CD4-positive, alpha-beta T cell treated with Interferon alpha-2 for 1 hour (primary cell): ENCODE results near the gene HPX.
A peak's percentile ranks its signal among the peaks of the same experiment; 100 is the strongest.
"Not testable (repeated sequence)": the region's sequence is repeated elsewhere in the genome, so short reads cannot be mapped to it uniquely, and the experiment has no call there.

Experiments used
- DNase-seq, 2 donors: peaks; one replicate each; pipeline ENCODE4 v3.0.0-alpha.2; 2020 to 2022

HPX gene

GRCh38 chr11:6414874-6415328, 25.9 kb downstream of the HPX start:
- peak in 1 of 2 donors; percentile 17 for DNase-seq

- peak; percentile 67 to 71 for DNase-seq
These were observed 27.0 kb downstream of the HPX start for GRCh38 chr11:6413791-6414201.

DNA sequence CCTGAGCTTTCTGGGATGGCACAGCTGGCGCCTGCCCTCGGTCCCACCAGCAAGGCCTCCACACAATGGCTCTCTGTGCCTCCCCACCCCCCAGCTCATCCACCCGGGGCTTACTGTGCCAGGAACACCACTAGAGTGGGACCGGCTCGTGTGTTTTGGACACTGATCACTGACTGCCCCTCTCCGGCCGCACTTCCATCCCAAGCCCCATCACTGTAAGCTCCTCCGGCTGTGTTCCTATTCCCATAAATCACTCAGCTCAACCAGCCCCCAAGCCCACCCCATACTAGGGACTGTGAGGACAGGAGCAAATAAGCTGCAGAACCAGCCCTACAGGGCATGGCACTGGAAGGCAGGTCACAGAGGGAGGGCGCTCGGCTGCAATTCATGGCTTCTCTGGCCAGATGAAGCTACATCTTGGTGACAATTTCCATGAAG, 29.2 kb downstream of the HPX start:
- DNase-seq, result no peak

- DNase-seq, result no peak
These were observed 29.9 kb downstream of the HPX start for GRCh38 chr11:6410695-6411430.

DNA sequence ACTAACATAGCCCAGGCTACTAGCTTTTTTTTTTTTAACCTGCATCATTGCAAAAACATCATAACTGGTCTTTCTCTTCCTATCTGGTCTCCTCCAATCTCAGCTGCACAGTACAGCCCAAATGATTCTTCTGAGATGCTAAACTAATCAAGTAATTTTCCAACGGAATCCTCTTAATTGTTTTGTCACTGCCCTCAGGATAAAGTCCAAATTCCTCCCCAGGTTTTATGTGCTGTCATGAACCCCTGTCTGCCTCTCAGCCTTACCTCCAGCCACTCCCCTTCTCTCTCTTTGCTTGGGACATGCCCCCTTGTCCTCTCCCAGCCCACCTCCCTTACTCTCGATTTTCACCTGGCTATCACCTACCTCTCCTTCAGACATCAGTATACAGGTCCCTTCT, 34.4 kb downstream of the HPX start:
- DNase-seq, result no peak

DNA sequence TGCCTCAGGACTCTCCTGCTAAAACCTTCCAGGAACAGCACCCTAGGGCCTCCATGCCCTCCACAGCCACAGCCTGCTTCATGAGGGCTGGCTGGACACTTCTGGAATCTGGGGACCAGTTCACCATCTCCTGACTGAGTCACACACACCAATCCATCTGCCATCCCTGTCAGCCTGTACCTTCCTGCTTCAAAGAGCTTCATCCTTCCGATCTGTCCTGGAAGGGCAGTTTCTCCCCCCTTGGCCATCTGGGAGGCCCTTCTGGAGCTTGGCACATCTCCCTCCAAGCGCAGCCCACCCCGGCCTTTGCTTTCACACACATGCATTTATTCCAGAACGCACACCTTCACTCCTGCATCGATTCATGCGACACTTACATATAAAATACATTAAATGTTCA, 34.9 kb downstream of the HPX start:
- DNase-seq, result no peak

DNA sequence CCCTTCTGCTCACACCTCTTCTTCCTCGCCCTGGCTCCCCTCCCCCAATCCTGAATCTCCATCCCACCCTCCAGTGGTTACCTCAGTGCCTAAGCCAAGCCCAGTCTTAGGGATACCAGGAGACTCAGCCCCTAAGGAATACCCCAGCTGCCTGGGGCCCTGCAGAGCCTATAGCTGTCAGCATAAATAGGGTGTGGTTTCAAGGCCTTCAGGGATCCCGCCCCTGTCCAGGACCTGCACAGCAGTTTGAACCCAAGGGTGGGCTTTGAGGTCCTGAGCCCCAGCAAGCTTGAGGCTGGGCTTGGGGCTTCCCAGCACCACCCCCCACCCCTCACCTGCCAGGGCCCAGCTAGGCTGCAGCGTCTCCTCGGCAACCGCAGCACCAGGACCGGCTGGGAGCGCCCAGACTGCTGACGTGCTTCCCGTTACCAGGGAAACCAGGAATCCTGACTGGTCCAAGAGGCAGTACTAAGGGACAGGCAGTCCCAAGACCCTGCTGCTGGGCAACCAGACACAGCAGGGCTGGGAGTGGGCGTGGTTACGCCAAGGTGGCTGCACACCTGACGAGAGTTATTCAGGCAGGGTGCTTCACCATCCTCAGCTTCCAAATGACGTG, 35.6 kb downstream of the HPX start:
- DNase-seq, result no peak

- DNase-seq, result no peak
These were observed 36.3 kb downstream of the HPX start for GRCh38 chr11:6404342-6405051.

GRCh38 chr11:6403539-6403938, 37.2 kb downstream of the HPX start:
- no peak for DNase-seq

DNA sequence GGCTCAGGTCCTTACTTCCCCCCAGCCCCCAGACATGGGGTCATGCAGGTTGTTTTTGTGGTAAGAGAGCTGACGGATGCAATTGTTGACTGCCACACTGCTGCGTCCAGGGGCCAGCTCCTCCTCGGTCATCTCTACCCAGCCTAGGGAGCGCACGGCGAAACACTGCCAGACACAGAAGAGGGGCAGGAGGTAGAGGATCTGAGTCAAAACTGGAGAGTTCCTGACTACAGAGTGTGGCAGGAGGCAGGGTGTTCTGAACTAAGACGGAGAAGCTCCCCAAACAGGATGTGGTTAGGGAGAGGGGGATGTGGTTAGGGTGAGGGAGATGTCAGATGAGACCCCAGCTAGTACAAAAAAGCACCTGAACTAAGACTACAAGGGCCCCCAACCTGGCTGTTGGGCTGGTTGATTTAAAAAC, 38.2 kb downstream of the HPX start:
- DNase-seq, result peak; percentile 76 to 84

DNA sequence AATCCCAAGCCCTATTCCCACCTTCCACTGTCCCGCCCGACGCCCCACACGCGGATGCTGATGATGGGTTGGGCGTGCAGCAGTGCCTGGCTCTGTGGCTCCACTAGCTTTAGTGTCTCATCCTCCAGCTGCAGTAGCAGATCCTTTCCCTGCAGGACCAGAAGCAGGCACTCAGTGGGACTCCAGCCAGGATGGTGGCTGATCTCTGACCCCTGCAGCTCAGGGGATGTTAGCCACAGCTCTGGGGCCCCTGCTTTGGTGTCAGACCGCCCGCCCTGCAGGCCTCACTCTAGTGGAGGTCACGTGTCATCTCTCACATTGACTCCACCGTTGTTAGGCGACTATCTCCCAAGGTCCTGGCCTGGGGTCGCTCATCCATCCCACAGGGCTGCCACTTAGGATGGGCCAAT, 38.7 kb downstream of the HPX start:
- peak in 1 of 2 donors; percentile 30 for DNase-seq

GRCh38 chr11:6401464-6401863, 39.3 kb downstream of the HPX start:
- DNase-seq, result no peak

DNA sequence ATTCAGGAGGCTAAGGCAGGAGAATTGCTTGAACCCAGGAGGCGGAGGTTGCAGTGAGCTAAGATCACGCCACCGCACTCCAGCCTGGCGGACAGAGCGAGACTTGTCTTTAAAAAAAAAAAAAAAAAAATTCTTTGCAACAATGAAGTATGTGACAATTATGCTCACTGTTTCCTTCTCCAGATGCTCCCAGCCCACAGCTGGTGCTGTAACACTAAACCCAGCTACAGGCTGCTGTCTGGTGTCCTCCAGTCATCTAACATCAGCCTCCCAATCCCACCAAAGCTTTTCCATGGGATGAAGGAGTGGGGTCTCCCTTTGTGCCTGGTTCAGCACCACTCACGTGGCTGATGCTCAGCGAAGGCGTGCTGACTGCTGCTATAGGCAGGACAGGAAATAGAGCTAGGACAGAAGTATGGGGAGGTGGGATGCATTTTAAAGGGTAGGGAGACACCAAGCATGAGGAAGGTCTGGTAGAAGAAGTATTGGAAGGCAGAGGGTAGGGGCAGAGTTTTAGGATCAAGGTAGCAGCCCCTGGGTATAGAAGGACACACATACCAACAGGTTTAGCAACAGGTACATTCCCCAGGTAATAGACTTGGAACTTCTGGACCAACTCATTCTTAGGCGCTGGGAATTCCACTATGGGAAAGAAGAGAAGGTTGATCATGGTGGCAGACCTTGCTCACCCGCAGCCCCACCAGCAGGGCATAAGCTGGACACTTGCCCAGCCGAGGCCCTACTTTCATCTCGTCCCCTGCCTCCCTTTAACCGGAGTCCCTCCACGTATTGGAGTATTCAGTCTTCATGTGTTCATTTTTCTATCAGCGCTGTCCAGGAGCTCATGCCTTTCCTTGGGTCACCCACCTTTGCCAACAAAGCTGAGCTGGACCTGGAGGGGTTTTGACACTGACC, 40.1 kb downstream of the HPX start:
- no peak for DNase-seq

- no peak for DNase-seq
These were observed 43.2 kb downstream of the HPX start for GRCh38 chr11:6397636-6398035.

GRCh38 chr11:6397156-6397555, 43.6 kb downstream of the HPX start:
- DNase-seq, result no peak

- no peak for DNase-seq
These were observed 45.2 kb downstream of the HPX start for GRCh38 chr11:6395470-6396060.

GRCh38 chr11:6393989-6394670, 46.7 kb downstream of the HPX start:
- no peak for DNase-seq

GRCh38 chr11:6392251-6392650, 48.5 kb downstream of the HPX start:
- not testable (repeated sequence) for DNase-seq

GRCh38 chr11:6391537-6392134, 49.2 kb downstream of the HPX start:
- no peak for DNase-seq

- peak in 1 of 2 donors; percentile 20 for DNase-seq
These were observed 49.9 kb downstream of the HPX start for GRCh38 chr11:6390718-6391469.
